ENCODE measurements around the gene RERE. TPM values are rescaled to one million over a fixed set of nuclear protein-coding genes. Genes with fewer than 3 reads are reported as not detected.

Gene RERE
- polyA plus RNA-seq, 4 donors, result 142 to 184 (median 145) TPM

DNA sequence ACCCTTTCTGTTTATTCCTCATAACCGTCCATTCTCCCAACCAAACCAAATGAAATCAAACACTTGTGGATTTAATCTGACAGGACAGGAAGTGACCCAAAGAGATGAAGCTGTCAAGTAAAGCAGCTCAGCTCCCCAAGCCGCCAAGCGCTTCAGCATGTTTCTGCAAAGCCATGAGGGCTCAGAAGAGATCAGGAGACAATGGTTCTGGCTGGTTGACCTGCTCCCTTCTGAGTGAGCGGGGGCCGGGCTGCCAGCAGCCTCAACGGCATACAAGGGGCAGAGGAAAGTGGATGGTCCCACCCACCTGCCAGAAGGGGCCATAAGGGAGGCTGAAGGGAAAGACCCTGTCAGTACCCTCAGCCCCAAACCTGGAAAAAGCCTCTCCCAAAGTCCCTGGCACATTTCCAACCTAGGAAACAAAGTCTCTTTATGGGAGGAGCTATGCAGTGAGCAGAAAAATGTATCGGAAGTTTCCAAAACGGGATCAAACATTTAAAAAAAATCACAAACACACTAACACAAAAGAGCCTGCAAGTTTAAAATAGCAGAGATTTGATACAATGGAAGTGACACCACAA is 454.2 kb downstream of the RERE start:
- DNase-seq (ENCODE audit: low read depth in 4 of 4, low spot score in 3 of 4), result no peak

- no peak for DNase-seq (ENCODE audit: low read depth in 4 of 4, low spot score in 3 of 4)
Measured at GRCh38 chr1:8362701-8363101, 454.7 kb downstream of the RERE start.

GRCh38 chr1:8361198-8361849 is 456.1 kb downstream of the RERE start:
- no peak for DNase-seq (ENCODE audit: low read depth in 4 of 4, low spot score in 3 of 4)

GRCh38 chr1:8360493-8361197 is 456.8 kb downstream of the RERE start:
- DNase-seq (ENCODE audit: low read depth in 4 of 4, low spot score in 3 of 4), result no peak

DNA sequence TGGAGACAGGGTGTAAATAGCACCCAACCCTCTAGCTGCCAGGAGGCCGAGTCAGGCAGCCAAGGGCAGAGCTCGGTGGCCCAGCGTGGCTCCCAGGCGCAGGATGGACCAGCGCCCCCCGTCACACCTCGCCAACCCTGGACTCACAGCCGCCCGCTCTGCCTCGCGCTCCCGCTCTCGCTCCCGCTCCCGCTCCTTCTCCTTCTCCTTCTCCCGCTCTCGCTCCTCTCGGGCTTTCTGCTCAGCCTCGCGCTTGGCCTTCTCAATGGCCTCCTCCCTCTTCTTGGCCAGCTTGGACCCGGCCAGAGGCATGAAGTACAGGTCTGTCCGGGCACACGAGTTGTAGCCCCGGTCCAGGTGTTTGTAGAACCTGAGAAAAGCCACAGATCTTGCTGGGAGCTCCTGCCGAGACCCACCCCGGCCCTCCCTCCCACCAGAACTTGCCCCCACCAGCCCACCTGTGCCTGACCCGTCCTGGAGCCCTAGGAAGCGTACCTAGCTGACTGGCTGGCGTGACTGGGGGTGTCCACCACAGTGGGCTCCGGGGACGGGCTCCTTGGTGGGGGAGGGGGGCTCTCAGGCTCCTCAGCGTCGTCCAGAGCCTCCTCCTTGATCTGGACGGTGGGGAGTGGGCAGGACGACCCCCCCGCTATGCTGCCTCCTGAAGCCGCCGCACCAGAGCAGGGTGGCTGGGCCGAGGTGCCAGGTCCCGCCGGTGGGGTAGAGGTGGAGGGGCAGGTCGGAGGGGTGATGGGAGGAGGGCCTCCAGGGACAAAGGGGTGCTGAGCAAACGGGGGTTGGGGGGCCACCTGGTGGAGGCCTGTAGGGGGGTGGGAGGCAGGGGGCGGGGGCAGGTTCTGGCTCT is 457.6 kb downstream of the RERE start:
- no peak for DNase-seq (ENCODE audit: low read depth in 4 of 4, low spot score in 3 of 4)

DNA sequence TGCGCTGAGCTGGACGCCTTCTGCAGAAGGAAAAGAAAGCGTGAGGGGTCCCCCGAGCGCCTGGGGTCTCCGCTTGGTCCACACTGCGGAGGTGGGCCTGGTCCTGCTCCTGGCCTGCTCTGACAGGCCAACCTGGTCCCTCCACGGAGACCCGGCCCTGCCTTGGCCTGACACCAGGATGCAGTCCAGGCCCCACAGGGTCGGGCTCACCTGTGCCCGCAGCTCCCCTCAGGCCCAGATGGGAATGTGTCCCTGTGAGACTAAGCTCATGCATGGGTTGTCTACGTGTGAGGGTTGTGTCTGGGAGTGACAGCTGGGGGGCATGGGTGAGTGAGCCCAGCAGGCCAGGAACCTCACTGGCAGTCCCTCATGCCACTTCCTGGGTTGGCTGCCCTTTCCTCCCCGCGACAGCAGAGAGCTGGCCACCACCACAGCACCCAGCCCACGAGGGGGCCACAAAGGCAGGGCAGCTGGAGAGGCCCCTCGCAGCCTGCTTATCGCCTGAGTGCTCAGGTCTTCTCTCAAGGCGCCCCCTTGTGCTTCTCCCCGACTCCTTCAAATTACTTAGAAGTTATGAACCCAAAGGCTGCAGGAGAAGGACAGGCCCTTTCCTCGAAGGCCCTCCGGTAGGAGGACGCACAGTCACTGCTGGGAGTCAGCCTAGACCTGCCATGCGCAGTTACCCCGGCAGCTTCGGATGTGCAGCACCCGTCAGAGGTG is 458.4 kb downstream of the RERE start:
- no peak for DNase-seq (ENCODE audit: low read depth in 4 of 4, low spot score in 3 of 4)

DNA sequence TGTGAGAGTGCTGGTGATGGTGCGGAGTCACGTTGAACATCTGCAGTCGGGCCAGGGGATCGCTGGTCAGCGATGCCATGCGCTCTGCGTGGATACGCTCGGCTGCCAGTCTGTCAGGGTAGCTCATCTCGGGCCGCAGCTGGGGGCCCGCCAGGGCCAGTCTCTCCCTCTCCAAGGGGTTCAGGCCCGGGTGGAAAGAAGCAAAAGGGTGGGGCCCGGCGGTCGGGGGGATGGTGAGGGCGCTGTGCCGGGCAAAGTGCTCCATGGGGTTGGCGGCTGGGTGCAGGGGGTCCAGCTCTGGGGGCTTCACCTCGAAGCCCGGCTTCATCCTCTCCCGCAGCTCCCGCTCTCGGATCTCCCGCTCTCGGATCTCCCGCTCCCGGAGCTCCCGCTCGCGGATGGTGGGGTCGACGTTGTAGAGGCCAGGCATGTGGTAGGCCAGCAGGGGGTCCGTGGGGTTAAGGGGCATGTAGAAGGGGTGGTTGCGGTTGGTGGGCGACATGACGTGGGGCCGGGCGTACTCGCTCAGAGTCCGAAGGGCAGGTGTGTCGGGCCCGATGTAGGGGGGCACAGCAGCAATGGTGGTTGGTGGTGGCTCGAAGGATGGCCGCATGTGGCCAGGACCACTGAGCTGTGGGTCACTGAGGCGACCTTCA is 459.1 kb downstream of the RERE start:
- no peak for DNase-seq (ENCODE audit: low read depth in 4 of 4, low spot score in 3 of 4)

DNA sequence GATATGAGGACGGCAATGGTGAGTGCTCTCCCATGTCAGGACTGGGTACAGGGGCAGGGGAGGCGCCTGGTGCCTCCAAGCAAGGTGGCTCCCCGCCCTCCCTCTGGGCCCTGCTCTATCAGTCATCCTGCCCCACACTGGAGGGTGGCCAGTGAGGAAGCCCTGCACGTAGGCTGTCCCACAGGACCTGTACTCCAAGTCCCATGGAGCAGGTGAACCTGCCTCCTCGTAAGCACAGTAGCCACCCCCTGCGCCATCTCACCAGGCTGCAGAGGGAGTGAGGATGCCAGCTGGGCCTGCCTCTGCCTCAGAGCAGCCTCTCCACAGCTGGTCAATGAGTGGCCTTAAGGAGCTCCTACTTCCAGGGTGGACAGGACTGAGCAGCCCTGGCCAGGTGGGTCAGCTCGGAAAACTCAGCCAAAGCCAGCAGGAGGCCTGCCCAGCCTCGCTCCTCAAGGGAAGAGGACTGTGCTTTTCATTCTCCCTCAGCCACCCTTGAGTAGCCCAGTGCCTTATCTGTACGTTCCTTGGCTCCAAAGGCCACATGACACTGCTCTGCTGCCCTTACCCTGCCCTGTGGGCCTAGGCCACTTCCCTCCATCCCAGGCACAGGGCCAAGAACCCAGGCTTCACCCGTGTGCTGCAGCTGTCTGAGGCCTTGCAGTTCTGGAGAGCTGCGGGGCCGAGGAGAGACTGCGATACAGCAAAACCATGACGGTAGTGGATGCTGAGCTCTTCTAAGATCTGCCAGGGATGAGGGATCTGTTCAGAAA is 459.9 kb downstream of the RERE start:
- DNase-seq (ENCODE audit: low read depth in 4 of 4, low spot score in 3 of 4), result no peak

GRCh38 chr1:8356256-8357209 is 460.9 kb downstream of the RERE start:
- DNase-seq (ENCODE audit: low read depth in 4 of 4, low spot score in 3 of 4), result no peak

DNA sequence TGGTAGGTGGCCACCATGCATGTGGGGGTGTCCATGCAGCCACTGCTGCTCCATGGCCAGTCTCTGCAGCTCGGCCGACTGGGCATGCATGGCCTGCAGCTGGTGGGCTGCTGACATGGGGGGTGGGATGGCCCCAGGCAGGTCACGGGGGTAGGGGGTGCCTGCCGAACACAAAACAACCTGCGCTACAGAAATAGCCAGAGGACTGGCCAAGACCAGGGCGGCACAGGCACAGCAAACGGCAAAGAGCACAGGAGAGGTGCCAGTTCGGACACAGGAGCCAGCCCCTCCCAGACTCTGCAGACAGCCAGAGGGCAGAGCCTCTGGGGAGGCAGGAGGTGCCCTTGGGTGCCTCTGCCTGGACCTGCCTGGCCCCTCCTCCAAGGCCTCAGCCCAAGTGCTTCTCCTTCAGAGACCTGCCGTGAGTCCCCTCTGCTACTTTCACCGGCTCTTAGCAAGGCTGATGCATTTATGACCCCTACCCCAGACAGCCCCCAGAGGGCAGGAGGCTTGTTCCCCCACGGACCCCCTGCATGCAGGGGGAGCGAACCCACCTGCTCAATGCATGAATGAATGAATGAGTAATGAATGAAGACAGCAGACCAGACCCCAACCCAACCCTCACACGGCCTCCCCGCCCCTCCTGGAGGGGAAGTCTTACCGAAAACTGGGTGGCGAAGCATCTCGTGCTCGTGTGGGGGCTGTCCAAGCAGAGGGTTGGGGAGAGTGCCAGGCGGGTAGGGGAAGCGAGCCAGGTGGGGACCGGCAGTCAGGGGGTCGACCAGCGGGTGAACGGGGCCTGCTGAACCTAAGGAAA is 461.8 kb downstream of the RERE start:
- DNase-seq (ENCODE audit: low read depth in 4 of 4, low spot score in 3 of 4), result no peak

- no peak for DNase-seq (ENCODE audit: low read depth in 4 of 4, low spot score in 3 of 4)
Measured at GRCh38 chr1:8354038-8354437, 463.4 kb downstream of the RERE start.

GRCh38 chr1:8352886-8353785 is 464.3 kb downstream of the RERE start:
- DNase-seq (ENCODE audit: low read depth in 4 of 4, low spot score in 3 of 4), result no peak

DNA sequence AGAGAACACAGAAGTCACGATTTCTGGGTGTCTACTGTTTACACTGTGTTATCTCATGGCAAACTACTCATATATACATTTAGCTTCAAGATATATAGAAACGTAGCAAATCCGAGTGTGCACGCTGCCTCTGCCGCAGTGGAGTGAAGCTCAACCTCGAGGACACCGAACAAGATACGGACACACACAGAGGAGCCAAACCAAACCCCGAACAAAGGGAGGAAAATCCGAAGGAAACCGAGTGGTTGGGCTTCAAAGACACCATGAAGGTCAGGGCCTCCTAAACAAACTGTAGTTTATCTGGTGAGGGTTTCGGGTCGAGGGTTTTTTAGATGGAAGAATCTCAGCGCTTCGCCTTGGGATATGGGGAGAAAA is 465.0 kb downstream of the RERE start:
- no peak for DNase-seq (ENCODE audit: low read depth in 4 of 4, low spot score in 3 of 4)

- no peak for DNase-seq (ENCODE audit: low read depth in 4 of 4, low spot score in 3 of 4)
Measured at GRCh38 chr1:8351693-8352470, 465.6 kb downstream of the RERE start.

- DNase-seq (ENCODE audit: low read depth in 4 of 4, low spot score in 3 of 4), result no peak
Measured at GRCh38 chr1:8350914-8351684, 466.3 kb downstream of the RERE start.
